GM18909 (cell line): ENCODE measurements around the gene CMTM6.
"Not testable (repeated sequence)": the region's sequence is repeated elsewhere in the genome, so short reads cannot be mapped to it uniquely, and the experiment has no call there.

Source experiments
- ATAC-seq: cut with Tn5 transposase; IDR thresholded peaks from one replicate; pipeline ENCODE4 v1.9.1; 2021; ENCODE audit warnings: mild to moderate bottlenecking; ENCODE audit not compliant: unreplicated experiment, poor library complexity

The CMTM6 gene

GRCh38 chr3:32502118-32502945, at the start of gene CMTM6:
Gene CMTM6, minus strand, starts transcription at chr3:32502852. Its CDS starts 107 bp downstream, at chr3:32502745.
- ATAC-seq, result peak; percentile 77

GRCh38 chr3:32552013-32552412, 49.4 kb upstream of the CMTM6 start:
- ATAC-seq, result no peak

- no peak for ATAC-seq
Measured at GRCh38 chr3:32551496-32551895, 48.8 kb upstream of the CMTM6 start.

GRCh38 chr3:32551087-32551486, 48.4 kb upstream of the CMTM6 start:
- no peak for ATAC-seq

- ATAC-seq, result no peak
Measured at GRCh38 chr3:32545305-32545704, 42.7 kb upstream of the CMTM6 start.

GRCh38 chr3:32544894-32545293, 42.2 kb upstream of the CMTM6 start:
- no peak for ATAC-seq

GRCh38 chr3:32542807-32543206, 40.2 kb upstream of the CMTM6 start:
- ATAC-seq, result no peak

GRCh38 chr3:32540899-32541298, 38.2 kb upstream of the CMTM6 start:
- ATAC-seq, result no peak

GRCh38 chr3:32532434-32532833, 29.8 kb upstream of the CMTM6 start:
- no peak for ATAC-seq

GRCh38 chr3:32531010-32531647, 28.5 kb upstream of the CMTM6 start:
- no peak for ATAC-seq

- ATAC-seq, result no peak
Measured at GRCh38 chr3:32525720-32526119, 23.1 kb upstream of the CMTM6 start.

- no peak for ATAC-seq
Measured at GRCh38 chr3:32522682-32523081, 20.0 kb upstream of the CMTM6 start.

- not testable (repeated sequence) for ATAC-seq
Measured at GRCh38 chr3:32518921-32519320, 16.3 kb upstream of the CMTM6 start.

- peak; percentile 20 for ATAC-seq
Measured at GRCh38 chr3:32516751-32517150, 14.1 kb upstream of the CMTM6 start.

- ATAC-seq, result no peak
Measured at GRCh38 chr3:32511005-32511404, 8.4 kb upstream of the CMTM6 start.

GRCh38 chr3:32510075-32510724, 7.5 kb upstream of the CMTM6 start:
- ATAC-seq, result peak; percentile 78

- ATAC-seq, result no peak
Measured at GRCh38 chr3:32508711-32509110, 6.1 kb upstream of the CMTM6 start.

- ATAC-seq, result no peak
Measured at GRCh38 chr3:32506466-32506865, 3.8 kb upstream of the CMTM6 start.

GRCh38 chr3:32502946-32503286, 264 bp upstream of the CMTM6 start:
- ATAC-seq, result no peak

- peak; percentile 5 for ATAC-seq
Measured at GRCh38 chr3:32501783-32502117, 902 bp downstream of the CMTM6 start.
